ENCODE measurements around the gene ZNF716. TPM values are rescaled to one million over a fixed set of nuclear protein-coding genes. Genes with fewer than 3 reads are reported as not detected.

Gene ZNF716
- total RNA-seq (2022; extraction: Qiagen RNA extraction; ENCODE audit: low read depth), result not detected in 5 replicates

GRCh38 chr7:57449904-57450303, at the start of gene ZNF716:
TSS of gene ZNF716 (plus strand) at chr7:57450177. CDS start at chr7:57450289, 112 bp downstream.

